Uterus (tissue), 2 donors: ENCODE data around the gene ATP11A.

ENCODE experiments used
- POLR2A ChIP-seq, 2 donors: fragments of 450-650 bp; IDR thresholded peaks; one replicate each; pipeline ENCODE4 v1.6.1; 2016; ENCODE audit warnings: antibody characterized with exemption in 2 of 2, mild to moderate bottlenecking in 1 of 2, moderate library complexity in 1 of 2
- TF ChIP-seq, protein P1 (sequence below), 4 experiments: fragments of 200-600 bp in 2 of 4; fragments of 450-650 bp in 2 of 4; sonication (generic) in 2 of 4; IDR thresholded peaks; one replicate each; pipeline ENCODE4 v1.5.1; 2016 to 2019; ENCODE audit warnings: antibody characterized with exemption in 4 of 4, mild to moderate bottlenecking in 2 of 4, moderate library complexity in 1 of 4

DNA sequence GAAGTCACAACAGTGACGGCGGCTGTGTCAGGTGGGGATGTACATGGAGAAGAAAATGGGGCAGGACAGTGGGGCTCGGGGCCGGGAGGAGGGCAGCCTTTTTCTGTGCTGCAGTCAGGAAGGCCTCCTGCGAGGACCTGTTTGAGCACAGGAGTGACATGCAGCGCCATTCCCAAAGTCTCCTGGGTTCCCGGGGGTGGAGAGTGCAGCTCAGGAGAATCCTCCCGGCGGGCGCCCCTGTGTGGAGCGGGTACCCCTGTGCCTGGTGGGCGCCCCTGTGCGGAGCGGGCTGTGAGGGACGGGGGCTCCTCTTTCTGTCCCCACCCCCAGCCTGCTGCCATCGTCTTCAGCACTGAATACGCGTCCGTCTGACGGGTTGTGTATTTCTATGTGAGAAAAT lies 62.4 kb downstream of the ATP11A start:
- TF ChIP-seq, protein P1, sequence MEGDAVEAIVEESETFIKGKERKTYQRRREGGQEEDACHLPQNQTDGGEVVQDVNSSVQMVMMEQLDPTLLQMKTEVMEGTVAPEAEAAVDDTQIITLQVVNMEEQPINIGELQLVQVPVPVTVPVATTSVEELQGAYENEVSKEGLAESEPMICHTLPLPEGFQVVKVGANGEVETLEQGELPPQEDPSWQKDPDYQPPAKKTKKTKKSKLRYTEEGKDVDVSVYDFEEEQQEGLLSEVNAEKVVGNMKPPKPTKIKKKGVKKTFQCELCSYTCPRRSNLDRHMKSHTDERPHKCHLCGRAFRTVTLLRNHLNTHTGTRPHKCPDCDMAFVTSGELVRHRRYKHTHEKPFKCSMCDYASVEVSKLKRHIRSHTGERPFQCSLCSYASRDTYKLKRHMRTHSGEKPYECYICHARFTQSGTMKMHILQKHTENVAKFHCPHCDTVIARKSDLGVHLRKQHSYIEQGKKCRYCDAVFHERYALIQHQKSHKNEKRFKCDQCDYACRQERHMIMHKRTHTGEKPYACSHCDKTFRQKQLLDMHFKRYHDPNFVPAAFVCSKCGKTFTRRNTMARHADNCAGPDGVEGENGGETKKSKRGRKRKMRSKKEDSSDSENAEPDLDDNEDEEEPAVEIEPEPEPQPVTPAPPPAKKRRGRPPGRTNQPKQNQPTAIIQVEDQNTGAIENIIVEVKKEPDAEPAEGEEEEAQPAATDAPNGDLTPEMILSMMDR (IDR thresholded peaks at IDR 0.05) = no peak
- no peak for TF ChIP-seq POLR2A (IDR thresholded peaks at IDR 0.05)
